ENCODE data around the gene UBIAD1.
A peak's percentile ranks its signal among the peaks of the same experiment; 100 is the strongest.
"Not testable (repeated sequence)": the region's sequence is repeated elsewhere in the genome, so short reads cannot be mapped to it uniquely, and the experiment has no call there.

Gene UBIAD1

GRCh38 chr1:11272832-11273594 lies at the start of gene UBIAD1:
Gene UBIAD1 (plus strand): TSS chr1:11273198. CDS start chr1:11273532, 334 bp downstream.
- peak; percentile 83 for DNase-seq

- DNase-seq: no peak
These were observed 45.6 kb upstream of the UBIAD1 start for GRCh38 chr1:11227106-11228077.

- no peak for DNase-seq
These were observed 43.8 kb upstream of the UBIAD1 start for GRCh38 chr1:11229203-11229602.

- no peak for DNase-seq
These were observed 39.8 kb upstream of the UBIAD1 start for GRCh38 chr1:11233208-11233607.

- DNase-seq: no peak
These were observed 35.6 kb upstream of the UBIAD1 start for GRCh38 chr1:11237356-11237755.

GRCh38 chr1:11238311-11238710 lies 34.7 kb upstream of the UBIAD1 start:
- DNase-seq: no peak

GRCh38 chr1:11245248-11245647 lies 27.8 kb upstream of the UBIAD1 start:
- no peak for DNase-seq

GRCh38 chr1:11245904-11246719 lies 26.9 kb upstream of the UBIAD1 start:
- no peak for DNase-seq

GRCh38 chr1:11248169-11248568 lies 24.8 kb upstream of the UBIAD1 start:
- DNase-seq: no peak

GRCh38 chr1:11252538-11252937 lies 20.5 kb upstream of the UBIAD1 start:
- no peak for DNase-seq

- DNase-seq: no peak
These were observed 19.8 kb upstream of the UBIAD1 start for GRCh38 chr1:11253226-11253625.

GRCh38 chr1:11256299-11256698 lies 16.7 kb upstream of the UBIAD1 start:
- DNase-seq: no peak

GRCh38 chr1:11262171-11263049 lies 10.6 kb upstream of the UBIAD1 start, which contains the start of gene MTOR:
Gene MTOR (minus strand): TSS chr1:11262551. CDS start chr1:11259409, 3,142 bp downstream.
- DNase-seq: peak; percentile 100

GRCh38 chr1:11266268-11267074 lies 6.5 kb upstream of the UBIAD1 start:
- no peak for DNase-seq

- not testable (repeated sequence) for DNase-seq
These were observed 5.4 kb upstream of the UBIAD1 start for GRCh38 chr1:11267350-11268337.

GRCh38 chr1:11272544-11272831 lies 510 bp upstream of the UBIAD1 start:
- DNase-seq: no peak

GRCh38 chr1:11273595-11274234 lies 717 bp downstream of the UBIAD1 start:
- no peak for DNase-seq

GRCh38 chr1:11279152-11279551 lies 6.2 kb downstream of the UBIAD1 start:
- DNase-seq: no peak

GRCh38 chr1:11279630-11280029 lies 6.6 kb downstream of the UBIAD1 start:
- no peak for DNase-seq

Data from amniotic stem cell (primary cell).